Hematopoietic multipotent progenitor cell treated with erythropoietin and hydrocortisone succinate and interleukin-3 and kit ligand, for 6 days (in vitro differentiated cells): ENCODE results near the gene GIT2.
"Not testable (repeated sequence)": the region's sequence is repeated elsewhere in the genome, so short reads cannot be mapped to it uniquely, and the experiment has no call there.

Source experiments
- DNase-seq: peaks from one replicate; pipeline ENCODE4 v3.0.0-alpha.2; 2015

Gene GIT2

DNA sequence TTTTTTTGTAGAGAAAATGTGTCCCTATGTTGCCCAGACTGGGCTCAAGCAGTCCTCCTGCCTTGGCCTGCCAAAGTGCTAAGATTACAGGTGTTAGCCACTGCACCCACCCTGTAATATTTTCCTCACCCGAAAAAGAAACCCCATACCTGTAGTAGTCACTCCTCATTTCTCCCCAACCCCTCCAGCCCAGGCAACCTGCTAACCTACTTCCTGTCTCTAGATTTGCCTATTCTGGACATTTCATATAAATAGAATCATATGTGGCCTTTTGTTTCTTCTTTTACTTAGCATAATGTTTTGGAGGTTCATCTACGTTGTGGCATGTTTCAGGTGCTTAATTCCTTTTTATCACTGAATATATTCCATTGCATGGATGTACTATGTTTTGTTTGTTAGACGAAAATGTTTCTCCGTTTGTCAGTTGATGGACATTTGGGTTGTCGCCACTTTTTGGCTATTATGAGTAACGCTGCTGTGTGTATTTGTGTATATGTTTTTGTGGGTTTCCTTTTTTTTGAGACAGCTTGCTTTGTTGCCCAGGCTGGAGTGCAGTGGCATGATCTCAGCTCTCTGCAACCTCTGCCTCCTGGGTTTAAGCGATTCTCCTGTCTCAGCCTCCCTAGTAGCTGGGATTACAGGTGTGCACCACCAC lies 9.3 kb upstream of the GIT2 start:
- no peak for DNase-seq

DNA sequence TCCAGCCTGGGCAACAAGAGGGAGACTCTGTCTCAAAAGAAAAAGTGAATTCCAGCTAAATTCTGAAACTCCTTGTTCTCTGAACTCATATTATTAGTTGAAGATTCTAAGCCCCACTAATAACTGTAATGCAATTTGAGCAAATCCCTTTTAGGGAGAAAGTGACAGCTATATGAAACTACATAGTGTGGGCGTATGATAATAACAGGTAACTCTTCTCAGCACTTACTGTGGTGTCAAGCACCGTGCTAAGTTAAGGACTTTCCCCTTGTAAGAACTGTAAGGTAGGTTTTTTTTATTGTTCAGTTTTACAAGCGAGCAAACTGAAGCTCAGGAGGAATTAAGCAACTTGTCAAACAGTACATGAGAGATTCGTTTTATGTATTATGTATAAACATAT lies 8.4 kb upstream of the GIT2 start:
- no peak for DNase-seq

- peak; percentile 14 for DNase-seq
These were observed 6.7 kb upstream of the GIT2 start for GRCh38 chr12:110002676-110003515.

- DNase-seq, result no peak
These were observed 5.4 kb upstream of the GIT2 start for GRCh38 chr12:110001596-110001995.

DNA sequence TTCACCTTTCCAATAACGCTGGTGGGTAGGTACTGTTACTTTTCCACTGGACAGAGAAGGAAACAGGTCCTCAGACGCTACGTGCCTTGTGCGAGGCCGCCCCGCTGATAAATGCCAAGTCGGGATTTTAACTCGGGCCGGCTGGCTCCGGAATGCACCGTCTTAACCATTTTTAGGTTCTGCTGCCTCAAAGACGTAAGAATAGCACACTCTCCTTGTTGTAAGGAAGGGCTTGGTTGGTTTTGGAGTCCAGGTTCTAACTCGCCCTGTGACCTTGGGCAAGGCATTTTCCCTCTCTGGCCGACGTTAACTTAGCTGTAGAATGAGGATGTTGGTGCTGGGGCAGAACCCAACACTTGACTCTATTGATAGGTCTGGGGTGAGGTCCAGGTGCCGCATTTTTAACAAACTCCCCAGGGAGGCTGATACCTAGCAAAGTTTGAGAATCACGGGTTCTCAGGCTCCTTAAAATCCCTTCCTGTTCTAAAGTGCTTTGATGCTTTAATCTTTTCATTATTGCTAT lies 3.9 kb upstream of the GIT2 start:
- DNase-seq, result peak; percentile 50

- no peak for DNase-seq
These were observed 3.4 kb upstream of the GIT2 start for GRCh38 chr12:109999649-109999971.

- DNase-seq, result peak; percentile 97
These were observed 2.9 kb upstream of the GIT2 start, which contains the start of gene ANKRD13A for GRCh38 chr12:109998904-109999648. TSS of gene ANKRD13A (plus strand) at chr12:109999430. CDS start at chr12:109999689, 259 bp downstream.

DNA sequence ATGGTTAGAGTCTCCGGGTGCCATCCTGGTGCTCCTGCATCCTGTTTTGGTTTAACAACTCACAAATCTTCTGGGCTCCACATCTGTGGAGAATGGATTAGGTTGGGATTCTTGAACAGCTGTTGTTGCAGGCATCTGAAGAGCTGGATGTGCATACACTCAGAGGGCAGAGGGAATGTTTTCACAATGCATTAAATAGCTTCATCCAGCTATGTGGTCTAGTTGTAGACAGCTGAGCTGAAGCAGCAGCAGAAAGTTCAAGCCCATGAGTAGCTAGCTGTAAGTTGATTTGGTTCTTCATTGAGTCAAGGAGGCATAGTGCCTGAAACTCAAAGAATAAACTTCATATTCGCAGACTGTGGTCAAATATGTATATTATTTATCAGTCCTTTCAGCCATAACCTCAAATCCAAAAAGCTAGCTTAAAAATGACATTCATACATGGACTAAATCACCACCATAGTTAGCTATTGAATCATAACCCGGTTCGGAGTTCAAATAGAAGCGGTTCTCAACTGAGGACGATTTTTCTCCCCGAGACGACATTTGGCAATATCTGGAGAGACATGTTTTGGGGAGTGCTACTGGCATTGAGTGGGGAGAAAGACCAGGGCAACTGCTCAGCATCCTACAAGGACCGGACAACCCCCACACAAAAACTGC lies 2.2 kb upstream of the GIT2 start:
- peak; percentile 11 for DNase-seq

- no peak for DNase-seq
These were observed 1.2 kb upstream of the GIT2 start for GRCh38 chr12:109997393-109997792.

DNA sequence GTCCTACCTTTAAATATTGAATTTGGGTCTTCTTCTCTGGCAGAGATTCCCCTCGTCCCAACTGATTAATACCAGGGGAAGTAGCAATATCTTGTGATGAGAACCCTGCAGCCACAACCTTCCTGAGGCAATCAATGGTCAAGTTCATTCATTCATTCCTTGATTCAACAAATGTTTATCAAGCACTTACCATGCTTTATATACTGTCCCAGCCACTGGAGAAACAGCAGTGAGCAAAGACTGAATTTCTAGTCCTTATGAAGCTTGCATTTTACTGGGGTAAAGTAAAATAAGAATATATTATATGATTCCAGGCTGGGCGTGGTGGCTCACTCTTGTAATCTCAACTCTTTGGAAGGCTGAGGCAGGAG lies 300 bp upstream of the GIT2 start:
- DNase-seq, result no peak

DNA sequence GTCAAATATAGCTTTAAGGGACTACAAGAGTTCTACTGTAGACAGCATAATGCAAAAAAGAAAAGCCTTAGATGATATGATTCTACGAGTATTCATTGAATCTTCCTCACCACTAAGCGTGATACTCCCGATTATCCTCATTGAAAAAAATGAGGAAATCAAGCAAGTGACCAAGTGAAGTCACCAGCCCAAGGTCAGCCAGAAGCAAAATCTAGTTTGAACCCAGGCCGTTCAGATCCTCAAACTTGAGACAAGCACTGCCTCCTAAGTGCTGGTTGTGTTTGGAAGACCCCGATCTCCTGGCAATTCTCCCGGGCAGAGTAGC lies 845 bp downstream of the GIT2 start:
- no peak for DNase-seq

GRCh38 chr12:109994401-109995175 lies 1.6 kb downstream of the GIT2 start:
- DNase-seq, result peak; percentile 38

- DNase-seq, result no peak
These were observed 3.1 kb downstream of the GIT2 start for GRCh38 chr12:109993091-109993490.

DNA sequence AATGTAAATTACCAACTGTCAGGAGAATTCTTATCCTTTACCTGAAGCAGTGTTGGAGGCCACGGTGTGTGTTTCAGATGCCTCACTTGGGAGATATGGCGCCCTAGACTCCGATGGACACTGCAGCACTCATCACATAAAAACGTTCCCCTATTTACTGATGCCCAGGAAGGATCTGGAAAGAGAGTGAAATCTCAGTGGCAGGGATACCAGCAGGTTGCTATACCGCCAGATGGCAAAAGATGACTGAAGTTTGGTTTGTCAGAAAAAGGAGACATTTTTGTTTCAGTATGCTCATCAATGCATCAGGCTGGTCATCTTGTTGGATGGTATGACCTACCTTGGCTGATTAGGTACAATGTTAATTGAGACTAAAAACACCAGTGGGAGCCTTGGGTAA lies 4.6 kb downstream of the GIT2 start:
- no peak for DNase-seq

DNA sequence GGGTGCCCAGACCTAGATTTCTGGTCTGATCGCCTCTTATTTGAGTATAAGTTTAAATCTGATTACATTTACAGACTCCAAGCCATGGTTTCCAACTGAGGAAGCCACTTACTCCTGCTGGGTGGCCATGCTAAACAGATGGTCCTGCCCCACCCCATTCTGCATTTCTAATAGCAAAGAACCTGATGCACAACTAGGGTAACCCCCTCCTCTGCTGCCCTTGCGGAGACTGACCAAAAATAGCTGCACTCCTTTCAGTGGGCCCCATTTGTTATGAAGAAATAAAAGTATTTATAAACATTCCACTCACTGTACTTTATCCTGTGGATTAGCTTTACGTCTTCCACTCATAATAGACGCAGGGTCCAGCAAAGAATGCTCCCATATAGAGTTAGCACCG lies 6.8 kb downstream of the GIT2 start:
- no peak for DNase-seq

- DNase-seq, result no peak
These were observed 7.3 kb downstream of the GIT2 start for GRCh38 chr12:109988903-109989302.

GRCh38 chr12:109988274-109988673 lies 7.9 kb downstream of the GIT2 start:
- DNase-seq, result no peak

GRCh38 chr12:109987615-109988014 lies 8.6 kb downstream of the GIT2 start:
- no peak for DNase-seq

DNA sequence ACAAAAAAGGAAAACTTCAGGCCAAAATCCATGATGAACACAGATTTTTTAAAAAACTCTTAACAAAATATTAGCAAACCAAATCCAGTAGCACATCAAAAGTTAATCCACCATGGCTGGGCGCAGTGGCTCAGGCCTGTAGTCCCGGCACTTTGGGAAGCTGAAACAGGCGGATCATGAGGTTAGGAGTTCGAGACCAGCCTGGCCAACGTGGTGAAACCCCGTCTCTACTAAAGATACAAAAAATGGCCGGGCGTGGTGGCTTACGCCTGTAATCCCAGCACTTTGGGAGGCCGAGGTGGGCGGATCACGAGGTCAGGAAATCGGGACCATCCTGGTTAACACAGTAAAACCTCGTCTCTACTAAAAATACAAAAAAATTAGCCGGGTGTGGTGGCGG lies 9.9 kb downstream of the GIT2 start:
- DNase-seq, result not testable (repeated sequence)

GRCh38 chr12:109983432-109984142 lies 12.6 kb downstream of the GIT2 start:
- peak; percentile 72 for DNase-seq

GRCh38 chr12:109982210-109982609 lies 14.0 kb downstream of the GIT2 start:
- DNase-seq, result no peak

DNA sequence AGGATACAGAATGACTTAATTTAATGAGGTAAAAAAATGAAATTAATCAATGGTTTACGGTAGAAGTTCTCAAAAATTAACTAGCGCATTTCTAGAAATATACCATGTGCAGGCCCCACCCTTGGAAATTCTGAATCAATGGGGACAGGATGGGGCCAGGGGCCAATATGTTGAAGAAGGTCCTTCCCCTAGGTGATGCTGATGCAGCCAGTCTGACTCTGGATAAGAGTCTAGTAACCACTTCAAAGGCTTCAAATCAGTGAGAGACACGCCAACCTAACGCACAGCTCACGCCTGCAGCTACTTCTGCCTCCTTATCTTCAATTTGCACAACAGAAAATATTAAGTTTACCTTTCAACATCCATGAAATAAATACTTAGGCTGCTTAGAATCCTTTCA lies 14.9 kb downstream of the GIT2 start:
- no peak for DNase-seq
